HL-60 (cell line): ENCODE results near the gene ZYG11B.
A peak's percentile ranks its signal among the peaks of the same experiment; 100 is the strongest.

Source experiments
- DNase-seq, 2 experiments: peaks; one replicate each; pipeline ENCODE4 v3.0.0-alpha.2; 2010 to 2020; ENCODE audit warnings: low read depth in 1 of 2, low spot score in 1 of 2
- H3K27ac ChIP-seq: fragments of 250-450 bp; sonication (Bioruptor Pico); replicated peaks from 2 replicates; pipeline ENCODE4 v1.5.1; 2020; ENCODE audit warnings: mild to moderate bottlenecking, moderate library complexity
- H3K27me3 ChIP-seq: fragments of 250-450 bp; sonication (Bioruptor Pico); 2 replicates; pipeline ENCODE4 v1.5.1; 2021; ENCODE audit warnings: mild to moderate bottlenecking, moderate library complexity; ENCODE audit not compliant: insufficient read depth, poor library complexity, severe bottlenecking
- H3K4me3 ChIP-seq: replicated peaks from 2 replicates; pipeline ENCODE4 v1.5.1; 2011; ENCODE audit warnings: mild to moderate bottlenecking, control low read depth, low read length; ENCODE audit not compliant: insufficient read depth
- CTCF ChIP-seq: IDR thresholded peaks from one replicate; pipeline ENCODE4 v1.5.1; 2011; ENCODE audit warnings: low read length, control low read depth, inconsistent platforms; ENCODE audit not compliant: insufficient read depth
- GABPA ChIP-seq: IDR thresholded peaks from 2 replicates; pipeline ENCODE4 v1.6.1; 2012; ENCODE audit warnings: low read depth
- POLR2AphosphoS5 ChIP-seq: IDR thresholded peaks from 2 replicates; pipeline ENCODE4 v1.6.1; 2012; ENCODE audit warnings: low read depth
- REST ChIP-seq: IDR thresholded peaks from 2 replicates; pipeline ENCODE4 v1.6.1; 2012; ENCODE audit warnings: low read depth; ENCODE audit not compliant: insufficient replicate concordance
- SPI1 ChIP-seq: IDR thresholded peaks from 2 replicates; pipeline ENCODE4 v1.6.1; 2012; ENCODE audit warnings: low read depth, mild to moderate bottlenecking, borderline replicate concordance
- long read RNA-seq: library from polyadenylated mRNA; unstranded; transcript quantifications from one replicate; pipeline ENCODE4 v2.0.0, GENCODE V29; 2020

Gene ZYG11B
- long read RNA-seq, full-length matches to known transcripts = 2 of 2 reads
- long read RNA-seq, partial matches to known transcripts = 0 of 2 reads
- long read RNA-seq, other reads (novel, unspliced or antisense) = 0 of 2 reads

GRCh38 chr1:52726265-52727113, at the start of gene ZYG11B:
Gene ZYG11B (plus strand): TSS chr1:52726453. CDS start chr1:52726654, 201 bp downstream.
- Histone ChIP-seq H3K27me3 (no peaks in the 10 kb centered on the region), H3K27ac (peak within 1 kb of the TSS; percentile 42), H3K4me3 (peak within 1 kb of the TSS; percentile 90)
- TF ChIP-seq POLR2AphosphoS5 (no peak), REST (no peak), CTCF (no peak), GABPA (no peak), SPI1 (no peak)
- peak; percentile 32 to 86 for DNase-seq

GRCh38 chr1:52677076-52677806, 49.0 kb upstream of the ZYG11B start:
- no peaks in the 10 kb centered on the region for H3K27me3 ChIP-seq
- DNase-seq = peak; percentile 19 to 59
- H3K4me3 ChIP-seq = no peak overlapping the region
- no peak for TF ChIP-seq CTCF
- TF ChIP-seq REST = no peak
- TF ChIP-seq POLR2AphosphoS5 = no peak
- no peak for TF ChIP-seq GABPA
- no peak for TF ChIP-seq SPI1
- no peak overlapping the region for H3K27ac ChIP-seq

GRCh38 chr1:52679048-52679447, 47.2 kb upstream of the ZYG11B start:
- no peak overlapping the region for H3K27ac ChIP-seq
- H3K27me3 ChIP-seq = no peaks in the 10 kb centered on the region
- no peak for DNase-seq
- no peak overlapping the region for H3K4me3 ChIP-seq
- no peak for TF ChIP-seq POLR2AphosphoS5
- TF ChIP-seq GABPA = no peak
- no peak for TF ChIP-seq REST
- no peak for TF ChIP-seq SPI1
